K562 (cell line): ENCODE data around the gene ISM1.

ENCODE experiments used
- CTCF ChIP-seq, 3 experiments: IDR thresholded peaks in 2 of 3; conservative IDR thresholded peaks in 1 of 3; 2 replicates each; pipeline ENCODE4 v1.5.1; 2011 to 2012; ENCODE audit warnings: low read length in 3 of 3, mild to moderate bottlenecking in 3 of 3, control low read depth in 2 of 3, improper control_type of control experiment in 1 of 3, inconsistent platforms in 1 of 3, low read depth in 1 of 3, mixed read lengths in 1 of 3, moderate library complexity in 1 of 3; ENCODE audit not compliant: insufficient read depth in 2 of 3
- FOXA3 ChIP-seq, 2 experiments: fragments of 450-650 bp in 1 of 2; sonication (generic) in 1 of 2; formaldehyde crosslinking; IDR thresholded peaks in 1 of 2; conservative IDR thresholded peaks in 1 of 2; 2 replicates each; pipeline versions ENCODE4 v1.4.0 to v1.8.0; 2020 to 2022; ENCODE audit warnings: mild to moderate bottlenecking in 2 of 2, missing genetic modification reagents in 1 of 2
- GATAD2B ChIP-seq: fragments of 450-650 bp; IDR thresholded peaks from 2 replicates; pipeline ENCODE4 v1.6.1; 2017; ENCODE audit warnings: mild to moderate bottlenecking, borderline replicate concordance
- KAT2B ChIP-seq: IDR thresholded peaks from one replicate; pipeline ENCODE4 v1.6.1; 2012; ENCODE audit warnings: low read depth, mild to moderate bottlenecking, control low read depth, inconsistent platforms, low read length, moderate library complexity
- NR0B1 ChIP-seq: fragments of 450-650 bp; IDR thresholded peaks from one replicate; pipeline ENCODE4 v1.6.1; 2018; ENCODE audit warnings: mild to moderate bottlenecking, moderate library complexity; ENCODE audit not compliant: partially characterized antibody
- PKNOX1 ChIP-seq: fragments of 450-650 bp; IDR thresholded peaks from 2 replicates; pipeline ENCODE4 v1.6.1; 2016
- RFX5 ChIP-seq: IDR thresholded peaks from 2 replicates; pipeline ENCODE4 v1.6.1; 2011; ENCODE audit warnings: low read depth, mild to moderate bottlenecking, improper control_type of control experiment, low read length
- ZEB2 ChIP-seq: fragments of 450-650 bp; IDR thresholded peaks from 2 replicates; pipeline ENCODE4 v1.6.1; 2016

- no peak for TF ChIP-seq PKNOX1
- TF ChIP-seq RFX5, result no peak
- TF ChIP-seq CTCF (IDR thresholded peaks at IDR 0.05 in 2 of 3, conservative IDR thresholded peaks at IDR 0.05 in 1 of 3; ENCODE audit: insufficient read depth in 2 of 3, low read depth in 1 of 3, low read length in 3 of 3), result no peak
- no peak for TF ChIP-seq NR0B1
- no peak for TF ChIP-seq ZEB2
- no peak for TF ChIP-seq GATAD2B
- TF ChIP-seq KAT2B, result no peak
- TF ChIP-seq FOXA3 (CRISPR knock-in tag; conservative IDR thresholded peaks at IDR 0.05 in 1 of 2, IDR thresholded peaks at IDR 0.05 in 1 of 2), result no peak
These were observed 120.8 kb downstream of the ISM1 start for GRCh38 chr20:13341737-13342393.
